Fibroblast of the aortic adventitia (primary cell): ENCODE data around the gene SSU72. TPM values are rescaled to one million over a fixed set of nuclear protein-coding genes. Genes with fewer than 3 reads are reported as not detected.
A peak's percentile ranks its signal among the peaks of the same experiment; 100 is the strongest.

Source experiments
- DNase-seq: peaks from one replicate; pipeline ENCODE4 v3.0.0-alpha.2; 2010; ENCODE audit warnings: low read depth
- H3K4me3 ChIP-seq: 2 replicates; pipeline ENCODE4 v1.5.1; 2011; ENCODE audit warnings: low read depth, mild to moderate bottlenecking, control low read depth, low read length, moderate library complexity
- CTCF ChIP-seq: IDR thresholded peaks from 2 replicates; pipeline ENCODE4 v1.5.1; 2011; ENCODE audit warnings: mild to moderate bottlenecking, low read length, control low read depth, inconsistent platforms; ENCODE audit not compliant: insufficient read depth
- total RNA-seq: library from RNA; depleted of rRNA; stranded (reverse); fragments of >200 nt; gene quantifications from 2 replicates; pipeline ENCODE4 v1.2.3, GENCODE V29; 2012; ENCODE audit warnings: low replicate concordance

SSU72 gene
- total RNA-seq, 1 donor = 78.2 TPM

GRCh38 chr1:1616045-1616790 lies 41.6 kb upstream of the SSU72 start:
- peak overlapping the region; percentile 88 for H3K4me3 ChIP-seq
- TF ChIP-seq CTCF = no peak
- DNase-seq = peak; percentile 18

DNA sequence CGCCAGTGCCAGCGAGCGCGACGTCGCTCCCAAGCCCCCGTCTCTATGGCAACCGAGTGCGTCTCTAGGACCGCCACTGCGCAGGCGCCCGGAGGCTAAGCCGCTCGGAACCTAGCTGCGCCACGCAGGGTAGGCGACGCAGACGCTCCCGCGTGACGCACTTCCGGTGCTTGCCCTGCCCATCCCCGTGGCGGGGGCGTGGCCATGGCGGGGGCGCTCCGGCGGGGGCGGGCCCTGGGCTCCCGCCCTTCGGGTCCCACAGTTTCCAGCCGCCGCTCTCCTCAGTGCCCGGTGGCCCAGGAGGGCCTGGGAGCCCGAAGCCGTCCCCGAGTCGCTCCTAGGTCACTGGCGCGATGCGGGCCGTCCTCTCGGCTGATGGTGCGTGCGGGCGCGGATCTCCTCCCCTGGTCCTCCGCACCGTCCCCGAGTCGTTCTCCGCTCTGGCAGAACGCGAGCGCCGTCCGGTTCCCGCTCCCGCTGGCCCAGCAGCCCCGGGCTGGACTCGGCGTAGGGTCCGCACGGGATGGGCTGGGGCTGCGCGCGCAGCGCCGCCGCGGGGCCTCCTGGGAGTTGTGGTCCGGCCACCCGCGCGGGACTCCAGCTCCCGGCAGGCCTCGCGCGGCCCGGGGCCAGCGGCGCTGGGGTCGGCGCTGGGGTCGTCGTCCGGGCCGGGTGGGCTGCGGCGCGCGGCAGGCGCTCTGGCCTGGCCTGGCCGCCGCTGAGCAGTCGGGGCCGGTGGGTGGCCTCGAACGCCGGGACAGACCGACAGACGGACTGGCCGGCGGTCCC lies 40.8 kb upstream of the SSU72 start, which contains the start of gene MIB2:
Gene MIB2, plus strand, starts transcription at position 245 of the 789 bp plus-strand sequence. CDS start 7,953 bp downstream, outside the sequence.
- H3K4me3 ChIP-seq = peak within 1 kb of the TSS; percentile 88
- no peak for TF ChIP-seq CTCF
- DNase-seq = peak; percentile 94

DNA sequence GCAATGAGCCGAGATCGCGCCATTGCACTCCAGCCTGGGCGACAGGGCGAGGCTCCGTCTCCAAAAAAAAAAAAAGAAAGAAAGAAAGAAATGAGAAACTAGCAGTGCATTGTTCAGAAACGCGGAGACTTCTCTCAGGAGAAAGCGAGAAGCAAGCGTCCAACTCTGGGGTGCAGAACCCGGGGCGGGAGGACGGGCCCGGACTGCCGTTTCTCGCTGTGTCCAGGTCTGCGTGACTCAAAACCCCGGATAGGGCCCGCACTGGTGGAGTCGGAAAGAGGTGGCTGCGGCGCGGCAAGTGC lies 40.2 kb upstream of the SSU72 start:
- DNase-seq = no peak
- TF ChIP-seq CTCF = no peak

GRCh38 chr1:1614204-1614953 lies 39.7 kb upstream of the SSU72 start:
- TF ChIP-seq CTCF = no peak
- peak overlapping the region; percentile 88 for H3K4me3 ChIP-seq
- peak; percentile 91 for DNase-seq

More for the DNA sequence above, 40.2 kb upstream of the SSU72 start:
- peak overlapping the region; percentile 88 for H3K4me3 ChIP-seq

DNA sequence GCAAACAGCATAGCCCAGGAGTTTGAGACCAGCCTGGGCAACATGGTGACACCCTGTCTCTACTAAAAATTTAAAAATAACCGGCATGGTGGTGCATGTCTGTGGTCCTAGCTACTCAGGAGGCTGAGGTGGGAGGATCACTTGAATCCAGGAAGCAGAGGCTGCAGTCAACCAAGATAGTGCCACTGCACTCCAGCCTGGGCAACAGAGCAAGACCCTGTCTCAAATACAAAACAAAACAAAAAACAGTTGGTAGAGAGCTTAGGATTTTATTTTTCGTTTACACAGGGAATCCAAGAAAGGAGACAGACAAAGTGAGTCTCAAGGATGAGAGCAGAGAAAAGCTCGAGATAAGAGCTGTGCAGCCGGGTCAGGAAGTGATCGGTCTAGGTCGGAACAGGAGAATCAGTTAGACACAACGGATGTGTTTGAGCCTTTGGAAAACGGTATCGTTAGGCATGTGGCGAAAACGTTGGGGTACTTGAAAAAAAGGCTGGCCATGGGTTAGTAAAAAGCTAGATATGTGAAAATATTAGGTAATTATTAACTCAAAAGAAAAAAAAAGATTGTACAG lies 38.9 kb upstream of the SSU72 start:
- DNase-seq = no peak
- no peak for TF ChIP-seq CTCF
- H3K4me3 ChIP-seq = peak overlapping the region; percentile 88

GRCh38 chr1:1612104-1612400 lies 37.4 kb upstream of the SSU72 start:
- no peak for TF ChIP-seq CTCF
- no peak for DNase-seq
- H3K4me3 ChIP-seq = no peak overlapping the region
